ENCODE results near the gene SUPT20HL1. TPM values are rescaled to one million over a fixed set of nuclear protein-coding genes. Genes with fewer than 3 reads are reported as not detected.

SUPT20HL1 gene
- total and polyA plus RNA-seq, 2 of the 4 experiments (the other 2 are of a cell fraction): not detected

GRCh38 chrX:24369816-24370215 lies 9.4 kb downstream of the SUPT20HL1 start:
- CTCF ChIA-PET: interaction anchor here (1.2 to 1.4 kb wide), 2 partner anchors 110 to 127 kb away, joined by 4 to 7 read pairs; no protein-coding TSS in a partner anchor
- in situ Hi-C loops (cut with MboI; ENCODE audit: low sequenced_read_pairs): no loop called here
- TF ChIP-seq RAD21 (IDR thresholded peaks at IDR 0.05; ENCODE audit: low read length) (no peak), MXI1 (IDR thresholded peaks at IDR 0.05; ENCODE audit: borderline replicate concordance, low read depth, low read length) (no peak), CHD1 (IDR thresholded peaks at IDR 0.05; ENCODE audit: low read depth, low read length) (no peak), CEBPB (IDR thresholded peaks at IDR 0.05; ENCODE audit: low read depth, low read length) (no peak), NFE2L2 (IDR thresholded peaks at IDR 0.05; ENCODE audit: low read depth, low read length) (no peak), RCOR1 (IDR thresholded peaks at IDR 0.05; ENCODE audit: insufficient replicate concordance, low read length) (no peak), RFX5 (IDR thresholded peaks at IDR 0.05; ENCODE audit: low read depth, low read length) (no peak), MAZ (IDR thresholded peaks at IDR 0.05; ENCODE audit: borderline replicate concordance, low read depth, low read length) (no peak), POLR2A (IDR thresholded peaks at IDR 0.05; ENCODE audit: low read depth, low read length) (no peak), FOS (IDR thresholded peaks at IDR 0.05; ENCODE audit: low read depth, low read length) (no peak), BHLHE40 (IDR thresholded peaks at IDR 0.05; ENCODE audit: low read depth, low read length) (no peak)
- TF ChIP-seq, protein P1, sequence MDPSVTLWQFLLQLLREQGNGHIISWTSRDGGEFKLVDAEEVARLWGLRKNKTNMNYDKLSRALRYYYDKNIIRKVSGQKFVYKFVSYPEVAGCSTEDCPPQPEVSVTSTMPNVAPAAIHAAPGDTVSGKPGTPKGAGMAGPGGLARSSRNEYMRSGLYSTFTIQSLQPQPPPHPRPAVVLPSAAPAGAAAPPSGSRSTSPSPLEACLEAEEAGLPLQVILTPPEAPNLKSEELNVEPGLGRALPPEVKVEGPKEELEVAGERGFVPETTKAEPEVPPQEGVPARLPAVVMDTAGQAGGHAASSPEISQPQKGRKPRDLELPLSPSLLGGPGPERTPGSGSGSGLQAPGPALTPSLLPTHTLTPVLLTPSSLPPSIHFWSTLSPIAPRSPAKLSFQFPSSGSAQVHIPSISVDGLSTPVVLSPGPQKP (IDR thresholded peaks at IDR 0.05; ENCODE audit: borderline replicate concordance, low read depth, low read length): no peak
- TF ChIP-seq, protein P2, sequence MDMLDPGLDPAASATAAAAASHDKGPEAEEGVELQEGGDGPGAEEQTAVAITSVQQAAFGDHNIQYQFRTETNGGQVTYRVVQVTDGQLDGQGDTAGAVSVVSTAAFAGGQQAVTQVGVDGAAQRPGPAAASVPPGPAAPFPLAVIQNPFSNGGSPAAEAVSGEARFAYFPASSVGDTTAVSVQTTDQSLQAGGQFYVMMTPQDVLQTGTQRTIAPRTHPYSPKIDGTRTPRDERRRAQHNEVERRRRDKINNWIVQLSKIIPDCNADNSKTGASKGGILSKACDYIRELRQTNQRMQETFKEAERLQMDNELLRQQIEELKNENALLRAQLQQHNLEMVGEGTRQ (IDR thresholded peaks at IDR 0.05; ENCODE audit: low read depth, low read length): no peak

More at GRCh38 chrX:24369816-24370215, 9.4 kb downstream of the SUPT20HL1 start:
- 43% methylated on average over 1 of the region's 1 CpG; no CpG with 5 or more reads in 1 of the 2 experiments for WGBS, 2 experiments (ENCODE audit: extremely low coverage in 2 of 2, insufficient read length in 1 of 2)
- no peak overlapping the region for H2AK9ac ChIP-seq (replicated peaks; ENCODE audit: low read depth, low read length, poor library complexity)
- H3K4me1 ChIP-seq (ENCODE audit: control insufficient read depth, insufficient read depth, low read length): no peaks in the 10 kb centered on the region
- H3K56ac ChIP-seq (ENCODE audit: extremely low read depth, insufficient read depth, low read length): no peak overlapping the region
- H3K18ac ChIP-seq (ENCODE audit: low read depth, low read length): no peak overlapping the region
- ATAC-seq (ENCODE audit: low read depth): no peak
- H3K4me3 ChIP-seq (ENCODE audit: insufficient read depth, low read depth, low read length): no peak overlapping the region
- H4K5ac ChIP-seq (ENCODE audit: low read depth, low read length): no peak overlapping the region
- POLR2A ChIA-PET (ENCODE audit: unreplicated experiment): no interaction called here
- H3K9ac ChIP-seq (ENCODE audit: low read depth, low read length): no peak overlapping the region
- H3K9me3 ChIP-seq (ENCODE audit: control insufficient read depth, insufficient read depth, low read length): 0 out of 2 replicates have a peak, but pooled peaks cover 2% of the 10 kb centered on the region
- no peak for DNase-seq
- dilution Hi-C loops (cut with HindIII; ENCODE audit: low sequenced_read_pairs, unreplicated experiment): no loop called here
- BruUV-seq (replicated peaks): no TSS peak
- H3K14ac ChIP-seq (replicated peaks; ENCODE audit: low read depth, low read length): no peak overlapping the region
- H4K91ac ChIP-seq (ENCODE audit: insufficient read depth, low read depth, low read length): no peak overlapping the region
- H3K36me3 ChIP-seq (ENCODE audit: control insufficient read depth, insufficient read depth, low read length): no peaks in the 10 kb centered on the region
- H2BK15ac ChIP-seq (ENCODE audit: low read depth, low read length): no peak overlapping the region
- intact Hi-C loops (cut with micrococcal nuclease): no loop called here
- no peak overlapping the region for H2BK5ac ChIP-seq (ENCODE audit: low read depth, low read length, poor library complexity, severe bottlenecking)
- no peak overlapping the region for H3K23ac ChIP-seq (ENCODE audit: low read depth, low read length)
- no peak overlapping the region for H2BK20ac ChIP-seq (ENCODE audit: low read depth, low read length)
- H3K9me1 ChIP-seq (ENCODE audit: insufficient read depth, low read length): no peaks in the 10 kb centered on the region
- no peak overlapping the region for H2AFZ ChIP-seq (replicated peaks; ENCODE audit: low read length, poor library complexity)
- H2AK5ac ChIP-seq (ENCODE audit: low read depth, low read length): no peak overlapping the region
- H4K8ac ChIP-seq (ENCODE audit: low read depth in 2 of 2, low read length in 2 of 2): no peak overlapping the region
- peaks cover 11% of the 10 kb centered on the region; the same call in 1 of the 2 replicates for H3K27me3 ChIP-seq (ENCODE audit: control insufficient read depth, insufficient read depth, low read length)
- no peaks in the 10 kb centered on the region for H4K20me1 ChIP-seq (ENCODE audit: insufficient read depth, low read length)
- H3K79me1 ChIP-seq (ENCODE audit: low read depth in 1 of 2, low read length in 2 of 2): no peaks in the 10 kb centered on the region
- H3K4ac ChIP-seq (ENCODE audit: low read depth, low read length): no peak overlapping the region
- H2BK120ac ChIP-seq (ENCODE audit: low read depth, low read length): no peak overlapping the region
- H3K27ac ChIP-seq (ENCODE audit: insufficient read depth, low read length): no peak overlapping the region
- no peak overlapping the region for H3K4me2 ChIP-seq (ENCODE audit: low read depth, low read length)

All from IMR-90 (cell line).